Tibial artery (tissue), 4 donors: ENCODE data around the gene WNT3A.
A peak's percentile ranks its signal among the peaks of the same experiment; 100 is the strongest.

Experiments
- DNase-seq, 2 donors: peaks; one replicate each; pipeline ENCODE4 v3.0.0-alpha.2; 2019
- H3K27ac ChIP-seq, 2 donors: fragments of 200-600 bp; sonication (generic) in 1 of 2; 1 replicate in 1 of 2; 2 replicates in 1 of 2; pipeline ENCODE4 v1.5.1; 2018 to 2019; ENCODE audit warnings: mild to moderate bottlenecking in 1 of 2
- H3K27me3 ChIP-seq, 2 donors: fragments of 200-600 bp; sonication (generic) in 1 of 2; one replicate each; pipeline versions ENCODE4 v1.5.1 to v1.6.0; 2016 to 2019
- H3K36me3 ChIP-seq, 3 donors: fragments of 200-600 bp; sonication (generic) in 2 of 3; one replicate each; pipeline ENCODE4 v1.5.1; 2016 to 2019; ENCODE audit warnings: mild to moderate bottlenecking in 2 of 3
- H3K4me1 ChIP-seq, 4 donors: fragments of 200-600 bp; sonication (generic) in 2 of 4; 1 replicate in 3 of 4; 2 replicates in 1 of 4; pipeline ENCODE4 v1.5.1; 2016 to 2019
- H3K4me3 ChIP-seq, 2 donors: fragments of 200-600 bp; sonication (generic) in 1 of 2; 1 replicate in 1 of 2; 2 replicates in 1 of 2; pipeline ENCODE4 v1.5.1; 2018 to 2019; ENCODE audit warnings: mild to moderate bottlenecking in 2 of 2
- H3K9me3 ChIP-seq, 3 donors: fragments of 200-600 bp; sonication (generic) in 1 of 3; one replicate each; pipeline ENCODE4 v1.5.1; 2016 to 2019
- CTCF ChIP-seq, 2 experiments: fragments of 200-600 bp in 1 of 2; fragments of 450-650 bp in 1 of 2; IDR thresholded peaks; one replicate each; pipeline ENCODE4 v1.5.1; 2017 to 2019; ENCODE audit warnings: antibody characterized with exemption in 2 of 2, mild to moderate bottlenecking in 1 of 2, moderate library complexity in 1 of 2
- intact Hi-C: fragments of 100-400 bp; cut with DNase I; formaldehyde crosslinking; loops from one replicate; pipeline ENCODE4 v1.15.0; 2023; ENCODE audit warnings: low total_unique reads

WNT3A gene

GRCh38 chr1:228108055-228108690 is 101.4 kb downstream of the WNT3A start:
- no peak for DNase-seq
- intact Hi-C loops = loop anchor here (10.0 kb wide), 1 partner anchor 57 kb away; the partner anchor contains the start of gene IBA57

GRCh38 chr1:228108742-228109072 is 101.9 kb downstream of the WNT3A start:
- peak overlapping the region; percentile 68 to 81 for H3K4me3 ChIP-seq
- H3K4me1 ChIP-seq = peaks cover 0 to 29% (median 23%) of the 10 kb centered on the region in 4 donors
- peak overlapping the region; percentile 92 to 95 for H3K27ac ChIP-seq
- intact Hi-C loops = loop anchor here (10.0 kb wide), 1 partner anchor 56 kb away; the partner anchor contains the start of gene IBA57
- peaks cover 0 to 27% (median 21%) of the 10 kb centered on the region in 3 donors for H3K36me3 ChIP-seq
- no peaks in the 10 kb centered on the region for H3K27me3 ChIP-seq
- no peaks in the 10 kb centered on the region for H3K9me3 ChIP-seq
- no peak for DNase-seq
- no peak for TF ChIP-seq CTCF (IDR thresholded peaks at IDR 0.05)

More at GRCh38 chr1:228108055-228108690, 101.4 kb downstream of the WNT3A start:
- H3K27ac ChIP-seq = peak overlapping the region; percentile 92 to 95
- H3K9me3 ChIP-seq = no peaks in the 10 kb centered on the region
- H3K36me3 ChIP-seq = peaks cover 0 to 27% (median 21%) of the 10 kb centered on the region in 3 donors
- no peaks in the 10 kb centered on the region for H3K27me3 ChIP-seq
- peak overlapping the region; percentile 68 to 81 for H3K4me3 ChIP-seq
- TF ChIP-seq CTCF (IDR thresholded peaks at IDR 0.05) = no peak
- H3K4me1 ChIP-seq = peaks cover 0 to 32% (median 27%) of the 10 kb centered on the region in 4 donors

GRCh38 chr1:228109073-228109961 is 102.5 kb downstream of the WNT3A start, which contains the start of gene MRPL55:
Gene MRPL55 (minus strand): TSS chr1:228109299. CDS start chr1:228108260, 1,039 bp downstream.
- Histone ChIP-seq H3K9me3 (no peaks in the 10 kb centered on the region), H3K36me3 (peaks cover 0 to 27% (median 21%) of the 10 kb centered on the region in 3 donors), H3K27me3 (no peaks in the 10 kb centered on the region), H3K27ac (peak within 1 kb of the TSS; percentile 92 to 95), H3K4me3 (peak within 1 kb of the TSS; percentile 68 to 81), H3K4me1 (peaks cover 0 to 23% (median 19%) of the 10 kb centered on the region in 4 donors)
- DNase-seq = peak; percentile 97 to 99
- peak in 1 of 2 experiments; percentile 13 for TF ChIP-seq CTCF (IDR thresholded peaks at IDR 0.05)
- intact Hi-C loops = loop anchor here (10.0 kb wide), 1 partner anchor 55 kb away; the partner anchor contains the start of gene IBA57

GRCh38 chr1:228109962-228110488 is 103.2 kb downstream of the WNT3A start:
- H3K27me3 ChIP-seq = no peaks in the 10 kb centered on the region
- no peaks in the 10 kb centered on the region for H3K9me3 ChIP-seq
- H3K4me3 ChIP-seq = peak overlapping the region; percentile 68 to 81
- no peak for TF ChIP-seq CTCF (IDR thresholded peaks at IDR 0.05)
- DNase-seq = no peak
- peaks cover 0 to 23% (median 19%) of the 10 kb centered on the region in 4 donors for H3K4me1 ChIP-seq
- peaks cover 0 to 27% (median 21%) of the 10 kb centered on the region in 3 donors for H3K36me3 ChIP-seq
- intact Hi-C loops = loop anchor here (10.0 kb wide), 1 partner anchor 55 kb away; the partner anchor contains the start of gene IBA57
- peak overlapping the region; percentile 92 to 95 for H3K27ac ChIP-seq

GRCh38 chr1:228110556-228110955 is 103.8 kb downstream of the WNT3A start:
- intact Hi-C loops = no loop called here
- Histone ChIP-seq H3K27ac (peak overlapping the region; percentile 92 to 95), H3K9me3 (no peaks in the 10 kb centered on the region), H3K27me3 (no peaks in the 10 kb centered on the region), H3K4me1 (peaks cover 0 to 23% (median 19%) of the 10 kb centered on the region in 4 donors), H3K36me3 (peaks cover 0 to 24% (median 21%) of the 10 kb centered on the region in 3 donors), H3K4me3 (peak overlapping the region; percentile 68 to 81)
- no peak for DNase-seq
- TF ChIP-seq CTCF (IDR thresholded peaks at IDR 0.05) = no peak
